ENCODE measurements around the gene RNF217.
"Not testable (repeated sequence)": the region's sequence is repeated elsewhere in the genome, so short reads cannot be mapped to it uniquely, and the experiment has no call there.

Gene RNF217

DNA sequence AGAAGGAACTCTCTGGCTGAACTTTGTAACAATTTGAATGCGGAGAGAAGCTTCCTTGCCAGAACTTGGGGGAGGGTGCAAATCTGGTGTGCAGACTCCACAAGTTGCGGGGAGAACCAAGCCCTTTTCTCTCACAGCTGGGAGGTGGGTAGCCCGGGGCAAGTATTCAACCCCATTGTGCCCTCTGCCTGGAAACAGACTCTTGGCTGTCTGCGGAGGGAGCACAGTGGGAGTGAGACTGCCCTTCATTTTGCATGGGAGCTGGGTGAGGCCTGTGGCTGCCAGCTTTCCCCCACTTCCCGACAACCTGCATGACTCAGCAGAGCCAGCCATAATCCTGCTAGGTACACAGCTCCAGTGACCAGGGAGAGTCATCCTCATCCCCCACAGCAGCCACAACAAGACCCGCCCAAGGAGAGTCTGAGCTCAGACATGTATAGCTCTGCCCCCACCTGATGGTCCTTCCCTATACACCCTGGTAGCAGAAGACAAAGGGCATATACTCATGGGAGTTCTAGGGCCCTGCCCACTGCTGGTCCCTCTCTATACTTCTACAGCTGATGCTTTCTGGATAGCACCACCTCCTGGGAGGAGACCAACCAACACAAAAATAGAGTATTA, 161.9 kb downstream of the RNF217 start:
- no peak for TF ChIP-seq CTCF (IDR thresholded peaks at IDR 0.05; ENCODE audit: insufficient read depth, low read length, missing control alignments)
- ChIA-PET POLR2A (no interaction called here), CTCF (interaction anchor here (2.4 to 4.3 kb wide), 2 partner anchors 13 to 28 kb away, joined by 8 to 59 read pairs; partner anchors contain the start of gene TPD52L1)
- H3K4me3 ChIP-seq (ENCODE audit: low read depth, low read length): no peak overlapping the region
- no peak for DNase-seq (ENCODE audit: low read depth, low spot score)

DNA sequence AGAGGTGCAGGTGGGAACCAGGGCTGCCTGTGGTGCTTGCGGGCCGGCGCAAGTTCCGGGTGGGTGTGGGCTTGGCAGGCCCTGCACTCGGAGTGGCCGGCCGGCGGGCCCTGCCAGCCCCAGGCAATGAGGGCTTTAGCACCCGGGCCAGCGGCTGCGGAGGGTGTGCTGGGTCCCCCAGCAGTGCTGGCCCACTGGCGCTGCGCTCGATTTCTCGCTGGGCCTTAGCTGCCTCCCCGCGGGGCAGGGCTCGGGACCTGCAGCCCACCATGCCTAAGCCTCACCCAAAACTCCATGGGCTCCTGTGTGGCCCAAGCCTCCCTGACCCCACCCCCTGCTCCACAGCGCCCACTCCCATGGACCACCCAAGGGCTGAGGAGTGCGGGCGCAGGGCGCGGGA, 163.6 kb downstream of the RNF217 start:
- CTCF ChIA-PET: interaction anchor here (1.1 to 7.7 kb wide), 4 partner anchors 10 to 27 kb away, joined by 3 to 59 read pairs (median 32); partner anchors contain the start of gene TPD52L1

GRCh38 chr6:125129354-125129753, 167.1 kb downstream of the RNF217 start:
- no peak overlapping the region for H3K4me3 ChIP-seq (ENCODE audit: low read depth, low read length)
- CTCF ChIA-PET: interaction anchor here (1.5 to 7.7 kb wide), 5 partner anchors 9 to 258 kb away, joined by 3 to 55 read pairs (median 7); no protein-coding TSS in a partner anchor
- no peak for TF ChIP-seq CTCF (IDR thresholded peaks at IDR 0.05; ENCODE audit: insufficient read depth, low read length, missing control alignments)
- POLR2A ChIA-PET: no interaction called here
- DNase-seq (ENCODE audit: low read depth, low spot score): no peak

More for the DNA sequence above, 163.6 kb downstream of the RNF217 start:
- H3K4me3 ChIP-seq (ENCODE audit: low read depth, low read length); DNase-seq (ENCODE audit: low read depth, low spot score); POLR2A ChIA-PET: not testable (repeated sequence)

GRCh38 chr6:125132058-125132457, 169.8 kb downstream of the RNF217 start:
- POLR2A ChIA-PET: no interaction called here
- no peak for TF ChIP-seq CTCF (IDR thresholded peaks at IDR 0.05; ENCODE audit: insufficient read depth, low read length, missing control alignments)
- CTCF ChIA-PET: interaction anchor here (1.4 to 7.7 kb wide), 4 partner anchors 19 to 261 kb away, joined by 3 to 55 read pairs (median 9); partner anchors contain the start of gene TPD52L1
- no peak overlapping the region for H3K4me3 ChIP-seq (ENCODE audit: low read depth, low read length)
- DNase-seq (ENCODE audit: low read depth, low spot score): no peak

- TF ChIP-seq CTCF (IDR thresholded peaks at IDR 0.05; ENCODE audit: insufficient read depth, low read length, missing control alignments): no peak
- no peak for DNase-seq (ENCODE audit: low read depth, low spot score)
- ChIA-PET CTCF (no interaction called here), POLR2A (no interaction called here)
- no peak overlapping the region for H3K4me3 ChIP-seq (ENCODE audit: low read depth, low read length)
These were observed 174.1 kb downstream of the RNF217 start for GRCh38 chr6:125136378-125136777.

DNA sequence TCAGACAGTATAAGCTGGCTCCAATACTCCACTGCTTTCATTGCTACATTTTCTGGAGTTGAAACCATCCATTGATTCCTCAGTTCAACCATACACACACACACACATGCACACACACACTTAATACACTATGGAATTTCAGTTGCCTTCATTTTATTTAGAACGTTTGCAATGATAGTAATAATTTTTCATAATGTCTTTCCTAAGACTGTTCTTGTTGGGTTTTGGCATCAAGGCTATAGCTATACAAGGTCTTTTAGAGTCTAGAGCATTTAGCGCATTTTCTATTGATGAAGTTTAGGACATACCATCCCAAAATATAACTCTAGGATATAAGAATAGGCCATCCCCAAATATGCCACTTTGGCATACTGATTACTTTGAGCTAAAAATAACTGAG, 175.8 kb downstream of the RNF217 start:
- no peak for TF ChIP-seq CTCF (IDR thresholded peaks at IDR 0.05; ENCODE audit: insufficient read depth, low read length, missing control alignments)
- no peak overlapping the region for H3K4me3 ChIP-seq (ENCODE audit: low read depth, low read length)
- ChIA-PET CTCF (interaction anchor here (0.7 to 1.3 kb wide), 4 partner anchors 9 to 267 kb away, joined by 3 to 4 read pairs (median 4); no protein-coding TSS in a partner anchor), POLR2A (no interaction called here)
- DNase-seq (ENCODE audit: low read depth, low spot score): no peak

- CTCF ChIA-PET: interaction anchor here (1.1 to 1.4 kb wide), 4 partner anchors 11 to 27 kb away, joined by 3 read pairs; partner anchors contain the start of gene TPD52L1
- TF ChIP-seq CTCF (IDR thresholded peaks at IDR 0.05; ENCODE audit: insufficient read depth, low read length, missing control alignments): no peak
- DNase-seq (ENCODE audit: low read depth, low spot score): peak; percentile 51
- POLR2A ChIA-PET: no interaction called here
- no peak overlapping the region for H3K4me3 ChIP-seq (ENCODE audit: low read depth, low read length)
These were observed 178.6 kb downstream of the RNF217 start for GRCh38 chr6:125140808-125141207.
